Measurements from ENCODE around the gene PRR30.
A peak's percentile ranks its signal among the peaks of the same experiment; 100 is the strongest.

The PRR30 gene

GRCh38 chr2:27097341-27097740 lies 41.9 kb downstream of the PRR30 start:
- no peak for DNase-seq (ENCODE audit: low spot score)

GRCh38 chr2:27096748-27097297 lies 42.4 kb downstream of the PRR30 start:
- no peak for DNase-seq (ENCODE audit: low spot score)

DNA sequence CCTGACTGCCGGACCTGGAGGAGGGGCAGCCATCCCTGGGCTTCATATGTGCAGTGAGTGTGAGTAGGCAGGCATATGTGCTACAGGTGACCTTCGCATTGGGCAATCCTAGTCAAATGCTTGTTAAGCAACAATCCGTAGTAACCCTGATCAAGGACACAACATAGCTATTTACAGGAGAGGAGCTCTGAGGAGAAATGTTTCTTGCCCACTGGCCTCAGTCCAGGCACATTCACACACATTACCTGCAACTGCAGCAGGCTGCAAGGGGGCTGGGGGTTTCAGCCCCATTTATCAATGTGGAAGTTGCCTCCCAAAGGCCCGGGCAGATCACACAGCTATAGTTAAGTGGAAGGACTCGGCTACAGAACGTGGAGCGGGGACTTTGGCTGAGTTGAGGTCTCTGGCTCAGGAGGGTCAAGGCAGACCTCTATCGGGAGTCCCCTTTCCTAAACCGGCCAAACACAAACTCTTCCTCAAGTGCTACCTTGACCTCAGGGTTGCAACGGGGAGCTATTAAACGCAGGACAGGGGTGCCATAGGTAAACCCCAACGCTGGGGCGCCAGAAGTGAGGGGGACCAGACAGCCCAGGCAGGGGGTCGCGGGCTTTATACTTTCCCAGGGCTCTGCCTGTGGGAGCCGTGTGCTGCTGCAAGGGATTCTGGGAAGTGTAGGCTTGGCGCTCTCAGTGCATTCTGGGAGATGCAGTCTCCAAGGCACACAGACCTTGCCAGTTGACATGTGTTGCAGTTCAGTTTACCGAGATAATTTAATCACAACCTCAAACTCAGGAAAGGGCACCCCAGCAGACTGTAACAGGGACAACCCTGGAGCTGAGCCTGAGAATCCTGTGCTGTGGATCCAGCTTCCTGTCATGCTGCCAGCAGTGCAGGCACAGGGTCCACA lies 43.2 kb downstream of the PRR30 start:
- peak; percentile 45 for DNase-seq (ENCODE audit: low spot score)

DNA sequence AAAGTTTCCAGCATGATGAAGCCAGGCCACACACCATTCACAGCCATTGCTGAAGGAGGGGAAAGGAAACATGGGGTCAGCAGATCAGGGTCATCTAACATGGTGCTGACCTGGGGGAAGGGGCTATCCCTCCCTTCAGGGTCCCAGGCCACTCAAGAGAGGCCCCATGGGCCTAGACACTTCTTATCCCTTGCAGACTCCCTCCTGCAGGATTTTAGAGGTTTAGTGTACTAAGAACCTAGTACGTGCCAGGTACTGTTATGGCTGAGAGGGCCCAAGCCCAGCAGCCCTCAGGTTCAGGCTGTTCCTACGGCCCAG lies 43.8 kb downstream of the PRR30 start:
- no peak for DNase-seq (ENCODE audit: low spot score)

GRCh38 chr2:27094353-27094984 lies 44.7 kb downstream of the PRR30 start:
- DNase-seq (ENCODE audit: low spot score): no peak

GRCh38 chr2:27093430-27094352 lies 45.5 kb downstream of the PRR30 start:
- no peak for DNase-seq (ENCODE audit: low spot score)

GRCh38 chr2:27092696-27093429 lies 46.3 kb downstream of the PRR30 start:
- no peak for DNase-seq (ENCODE audit: low spot score)

DNA sequence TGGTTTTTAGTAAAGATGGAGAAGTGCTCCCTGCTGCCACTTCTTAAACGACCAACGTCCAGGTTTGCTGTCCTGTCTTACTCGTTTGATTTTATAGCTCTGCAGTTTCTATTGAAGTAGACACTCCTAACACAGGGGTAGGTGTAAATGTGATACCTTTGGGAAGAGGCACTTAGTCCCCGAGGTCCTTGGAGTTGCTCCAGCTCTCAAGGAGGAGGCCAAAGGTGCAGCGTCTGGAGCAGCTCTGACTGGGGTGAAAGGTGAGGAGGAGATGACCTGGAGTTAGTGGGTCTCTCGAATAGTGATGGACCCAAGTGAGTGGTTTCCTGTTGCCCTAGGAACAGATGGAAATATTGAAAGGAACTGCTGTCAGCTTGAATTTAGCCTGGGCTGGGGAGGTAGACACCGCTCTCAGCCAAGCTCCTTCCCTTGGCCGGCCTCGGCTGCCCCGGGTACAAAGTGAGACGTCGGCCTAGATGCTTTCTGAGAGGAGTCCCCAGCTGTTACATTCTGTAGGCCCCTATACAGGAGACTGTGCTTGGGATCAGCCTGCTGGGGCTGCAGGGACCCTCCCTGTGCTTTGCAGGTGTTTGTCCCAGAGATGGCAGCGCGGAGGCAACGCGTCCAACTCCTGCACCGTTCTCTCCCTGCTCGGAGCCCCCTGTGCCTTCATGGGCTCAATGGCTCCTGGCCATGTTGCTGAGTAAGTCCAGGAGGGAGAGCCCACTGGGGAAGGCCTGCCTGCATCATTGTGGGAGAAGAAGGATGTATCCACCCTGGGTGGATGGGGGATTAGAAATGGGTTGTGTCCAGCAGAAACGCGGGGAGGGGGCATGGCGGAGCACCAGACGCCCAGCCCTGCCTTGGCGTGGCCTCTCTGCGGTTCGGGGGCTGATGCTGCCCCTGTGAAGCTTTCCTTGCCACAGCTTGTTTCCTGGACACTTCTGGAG lies 47.2 kb downstream of the PRR30 start:
- DNase-seq (ENCODE audit: low spot score): no peak

GRCh38 chr2:27089111-27089954 lies 49.9 kb downstream of the PRR30 start:
- DNase-seq (ENCODE audit: low spot score): no peak

DNA sequence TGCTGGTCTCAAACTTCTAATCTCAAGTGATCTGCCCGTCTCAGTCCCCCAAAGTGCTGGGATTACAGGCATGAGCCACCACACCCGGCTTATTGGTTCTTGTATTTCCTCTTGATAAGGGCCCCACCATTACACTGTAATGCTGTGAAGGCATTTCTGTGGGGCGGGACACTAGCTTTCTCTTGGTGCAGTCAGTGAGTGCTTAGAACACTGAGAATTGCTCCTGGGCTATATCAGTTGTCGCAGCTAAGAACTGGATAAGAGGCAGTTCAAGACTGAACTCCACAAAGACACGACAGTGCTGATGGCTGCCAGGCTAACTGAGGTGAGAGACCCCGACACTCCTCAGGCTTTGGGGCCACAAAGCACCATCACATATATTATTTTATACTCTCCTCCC lies 50.6 kb downstream of the PRR30 start:
- no peak for DNase-seq (ENCODE audit: low spot score)

DNA sequence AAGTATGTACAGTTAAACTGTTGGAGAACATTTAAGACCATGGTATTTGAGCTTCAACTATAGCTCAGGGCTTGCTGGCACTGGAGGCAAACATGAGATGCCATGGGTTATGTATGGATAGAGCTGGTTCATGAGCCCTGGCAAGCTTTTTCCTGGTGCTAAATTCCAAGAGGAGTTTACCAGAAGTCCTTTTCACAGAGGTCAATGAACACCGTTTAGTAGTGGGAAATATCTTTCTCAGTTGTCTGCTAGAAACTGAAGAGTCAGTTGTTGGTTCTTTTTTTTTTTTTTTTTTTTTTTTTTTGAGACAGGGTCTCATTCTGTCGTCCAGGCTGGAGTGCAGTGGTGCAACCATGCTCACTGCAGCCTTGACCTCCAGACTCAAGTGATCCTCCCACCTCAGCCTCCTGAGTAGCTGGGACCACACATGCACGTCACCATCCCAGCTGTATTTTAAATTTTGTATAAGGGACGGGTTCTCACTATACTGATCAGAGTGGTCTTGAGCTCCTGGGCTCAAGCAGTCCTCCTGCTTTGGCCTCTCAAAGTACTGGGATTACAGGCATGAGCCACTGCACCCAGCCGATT lies 51.3 kb downstream of the PRR30 start:
- no peak for DNase-seq (ENCODE audit: low spot score)

Data from CD4-positive, alpha-beta T cell treated with Interleukin-15 for 4 hours (primary cell).